Measurements from ENCODE around the gene RGS6. TPM values are rescaled to one million over a fixed set of nuclear protein-coding genes. Genes with fewer than 3 reads are reported as not detected.

The RGS6 gene
- total and polyA plus RNA-seq, 2 experiments from 2014 or later, result not detected

DNA sequence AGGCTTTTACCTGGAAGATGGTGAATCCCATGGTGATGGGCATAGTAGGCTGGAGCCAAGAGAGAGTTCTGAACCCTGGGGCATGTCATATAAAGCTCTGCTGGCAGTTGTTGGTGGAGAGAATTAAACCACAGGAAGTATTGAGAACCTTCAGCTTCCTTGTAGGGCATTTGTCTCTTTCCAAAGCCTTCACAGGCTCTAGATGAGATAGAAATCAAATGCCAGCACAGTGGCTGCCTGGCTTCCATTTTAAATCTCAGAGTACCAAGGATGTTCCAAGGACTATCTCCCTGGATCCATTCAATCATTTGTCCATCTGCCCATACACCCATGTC, 592.0 kb downstream of the RGS6 start:
- no peak for DNase-seq
- Histone ChIP-seq H3K27ac (no peak overlapping the region), H3K9ac (no peak overlapping the region), H3K27me3 (replicated peaks; ENCODE audit: insufficient read depth) (no peaks in the 10 kb centered on the region), H2AFZ (no peak overlapping the region), H3K79me2 (ENCODE audit: insufficient read depth) (no peaks in the 10 kb centered on the region), H3K4me3 (no peak overlapping the region), H3F3A (ENCODE audit: insufficient read depth) (peaks cover 42% of the 10 kb centered on the region), H3K36me3 (ENCODE audit: low read depth) (no peaks in the 10 kb centered on the region), H3K9me2 (ENCODE audit: insufficient read depth) (no peaks in the 10 kb centered on the region), H3K4me1 (ENCODE audit: insufficient read depth) (peaks cover 60% of the 10 kb centered on the region), H3K4me2 (ENCODE audit: unreplicated experiment) (no peak overlapping the region), H3K9me3 (ENCODE audit: low read depth) (no peaks in the 10 kb centered on the region), H4K20me1 (ENCODE audit: insufficient read depth) (no peaks in the 10 kb centered on the region)
- TF ChIP-seq EZH2phosphoT487 (IDR thresholded peaks at IDR 0.05; ENCODE audit: insufficient read depth, low read depth), result no peak
- in situ Hi-C loops (cut with MboI), result loop anchor here (10.0 kb wide), 1 partner anchor 371 kb away; the partner anchor contains the start of gene DPF3

DNA sequence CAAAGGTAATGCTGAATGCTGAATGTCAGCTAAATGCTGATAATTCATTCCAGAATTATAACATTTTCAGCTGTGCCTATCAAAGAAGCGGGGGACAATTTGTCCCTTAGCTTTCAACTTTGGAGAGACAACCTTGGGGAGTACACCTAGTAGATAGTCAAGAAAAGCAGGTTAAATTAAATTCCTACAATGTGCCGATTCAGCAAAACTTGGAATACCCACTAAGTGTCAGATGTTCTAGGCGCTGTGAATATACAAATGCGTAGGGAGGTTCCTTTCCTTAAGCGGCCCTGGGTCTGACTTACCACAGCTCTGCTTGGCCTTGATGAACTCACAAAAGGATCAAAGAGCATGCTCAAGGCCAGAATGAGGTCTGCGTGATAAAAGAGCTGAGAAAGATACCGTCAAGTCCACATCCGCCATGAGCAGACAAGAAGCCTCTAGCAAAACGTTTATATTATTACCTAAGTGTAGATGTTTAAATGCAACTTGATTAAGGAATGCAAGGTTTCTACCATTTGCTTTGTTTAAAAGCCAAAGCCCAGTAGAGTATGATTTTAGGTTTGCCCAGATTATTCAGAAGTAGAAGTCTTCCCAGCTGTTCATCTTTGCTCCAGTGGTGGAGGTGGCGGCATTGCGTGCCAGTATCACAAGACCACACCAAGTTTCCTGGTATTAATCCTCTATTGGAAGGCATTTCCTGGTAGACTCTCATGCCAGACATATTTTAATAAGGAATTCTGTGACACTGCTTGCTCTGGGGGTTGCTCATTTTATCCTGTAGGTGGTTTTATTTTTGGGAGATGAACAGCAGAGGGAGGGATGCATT, 593.1 kb downstream of the RGS6 start:
- Histone ChIP-seq H3K4me3 (no peak overlapping the region), H3K27me3 (replicated peaks; ENCODE audit: insufficient read depth) (no peaks in the 10 kb centered on the region), H3K27ac (peak overlapping the region; percentile 50), H3F3A (ENCODE audit: insufficient read depth) (peaks cover 48% of the 10 kb centered on the region), H3K9me2 (ENCODE audit: insufficient read depth) (no peaks in the 10 kb centered on the region), H3K4me2 (ENCODE audit: unreplicated experiment) (peak overlapping the region; percentile 38), H3K79me2 (ENCODE audit: insufficient read depth) (no peaks in the 10 kb centered on the region), H3K4me1 (ENCODE audit: insufficient read depth) (peaks cover 66% of the 10 kb centered on the region), H2AFZ (0 out of 2 replicates have a peak overlapping the region, but pooled peaks have one; percentile 18), H3K9me3 (ENCODE audit: low read depth) (no peaks in the 10 kb centered on the region), H4K20me1 (ENCODE audit: insufficient read depth) (no peaks in the 10 kb centered on the region), H3K36me3 (ENCODE audit: low read depth) (no peaks in the 10 kb centered on the region), H3K9ac (no peak overlapping the region)
- WGBS, 2 experiments (ENCODE audit: low coverage in 1 of 2, low lambda C conversion rate in 2 of 2, missing lambda C conversion rate in 2 of 2), result 69 to 70% methylated on average over 11 of the region's 11 CpGs
- TF ChIP-seq EZH2 (IDR thresholded peaks at IDR 0.05; ENCODE audit: insufficient read depth, poor library complexity, severe bottlenecking) (no peak), EZH2phosphoT487 (IDR thresholded peaks at IDR 0.05; ENCODE audit: insufficient read depth, low read depth) (no peak)
- peak; percentile 61 for DNase-seq
- in situ Hi-C loops (cut with MboI), result loop anchor here (10.0 kb wide), 1 partner anchor 370 kb away; the partner anchor contains the start of gene DPF3

DNA sequence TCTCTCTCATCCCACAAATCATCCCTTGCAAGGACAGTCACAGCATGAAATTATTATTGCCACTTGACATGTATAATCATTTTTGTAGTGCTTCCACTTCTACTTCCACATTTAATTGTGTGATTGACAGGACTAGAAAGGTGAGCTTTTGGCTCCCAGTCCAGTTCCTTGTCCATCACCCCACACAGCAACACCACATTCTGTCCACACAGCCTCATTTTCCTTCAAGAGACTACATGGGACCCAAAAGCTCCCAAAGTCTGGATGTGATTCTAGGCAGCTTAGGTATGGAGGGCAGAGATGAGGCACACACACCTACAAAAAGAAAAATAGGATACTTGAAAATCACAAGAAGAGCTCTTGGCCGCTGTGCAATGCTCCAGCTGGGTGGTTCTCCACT, 595.4 kb downstream of the RGS6 start:
- in situ Hi-C loops (cut with MboI), result loop anchor here (10.0 kb wide), 1 partner anchor 367 kb away; the partner anchor contains the start of gene DPF3
- Histone ChIP-seq H3K4me1 (ENCODE audit: insufficient read depth) (peaks cover 65% of the 10 kb centered on the region), H3K27me3 (replicated peaks; ENCODE audit: insufficient read depth) (no peaks in the 10 kb centered on the region), H3K9me3 (ENCODE audit: low read depth) (no peaks in the 10 kb centered on the region), H3K79me2 (ENCODE audit: insufficient read depth) (no peaks in the 10 kb centered on the region), H3K4me2 (ENCODE audit: unreplicated experiment) (no peak overlapping the region), H3K9ac (no peak overlapping the region), H3K27ac (no peak overlapping the region), H3K4me3 (no peak overlapping the region), H2AFZ (no peak overlapping the region), H3K36me3 (ENCODE audit: low read depth) (no peaks in the 10 kb centered on the region), H4K20me1 (ENCODE audit: insufficient read depth) (no peaks in the 10 kb centered on the region), H3K9me2 (ENCODE audit: insufficient read depth) (no peaks in the 10 kb centered on the region), H3F3A (ENCODE audit: insufficient read depth) (peaks cover 38% of the 10 kb centered on the region)
- 89 to 95% methylated on average over 1 of the region's 1 CpG for WGBS, 2 experiments (ENCODE audit: low coverage in 1 of 2, low lambda C conversion rate in 2 of 2, missing lambda C conversion rate in 2 of 2)
- no peak for TF ChIP-seq EZH2 (IDR thresholded peaks at IDR 0.05; ENCODE audit: insufficient read depth, poor library complexity, severe bottlenecking)
- TF ChIP-seq EZH2phosphoT487 (IDR thresholded peaks at IDR 0.05; ENCODE audit: insufficient read depth, low read depth), result no peak
- no peak for DNase-seq

DNA sequence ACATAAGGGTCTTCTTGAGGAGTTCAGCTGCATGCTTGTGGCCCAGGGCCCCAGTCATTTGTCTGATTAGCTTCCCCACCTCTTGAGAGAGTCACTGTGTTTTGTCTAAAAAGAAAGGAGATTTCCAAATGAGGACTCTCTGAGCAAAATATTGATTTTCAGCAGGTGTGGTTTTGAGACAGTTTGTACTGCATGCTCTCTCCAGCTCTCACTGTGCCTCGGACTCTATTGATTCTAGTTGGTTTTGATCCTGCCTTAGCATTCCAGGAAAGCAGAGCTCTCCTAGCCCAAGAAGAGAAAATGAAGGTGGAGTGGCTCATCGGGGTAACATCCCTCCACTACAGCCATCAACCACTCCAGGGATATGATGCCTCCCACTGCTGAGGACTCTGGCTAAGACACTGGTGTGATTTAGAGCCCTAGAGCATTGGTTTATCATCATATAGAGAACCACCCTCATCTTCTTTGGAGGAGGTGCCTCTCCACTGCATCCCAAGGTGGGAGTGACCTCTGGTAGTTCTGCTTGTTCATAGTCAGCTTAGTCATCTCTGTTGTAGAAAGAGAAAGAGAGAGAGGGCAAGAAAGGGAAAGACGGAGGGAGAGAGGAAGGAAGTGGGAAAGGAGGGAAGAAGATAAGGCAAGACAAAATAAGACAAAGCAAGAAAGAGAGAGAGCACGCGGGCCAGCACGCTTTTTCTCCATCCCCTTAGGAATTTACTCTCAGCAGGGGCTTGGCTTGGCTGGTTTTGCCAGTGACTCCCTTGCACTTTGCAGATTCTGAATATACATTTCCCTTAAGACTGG, 596.0 kb downstream of the RGS6 start:
- no peak overlapping the region for H3K4me2 ChIP-seq (ENCODE audit: unreplicated experiment)
- no peaks in the 10 kb centered on the region for H3K79me2 ChIP-seq (ENCODE audit: insufficient read depth)
- no peaks in the 10 kb centered on the region for H3K36me3 ChIP-seq (ENCODE audit: low read depth)
- no peaks in the 10 kb centered on the region for H3K9me3 ChIP-seq (ENCODE audit: low read depth)
- H3K27ac ChIP-seq, result no peak overlapping the region
- H2AFZ ChIP-seq, result no peak overlapping the region
- peak; percentile 68 for DNase-seq
- H3K27me3 ChIP-seq (replicated peaks; ENCODE audit: insufficient read depth), result no peaks in the 10 kb centered on the region
- 65 to 73% methylated on average over 6 of the region's 6 CpGs for WGBS, 2 experiments (ENCODE audit: low coverage in 1 of 2, low lambda C conversion rate in 2 of 2, missing lambda C conversion rate in 2 of 2)
- H3K9ac ChIP-seq, result no peak overlapping the region
- no peaks in the 10 kb centered on the region for H3K9me2 ChIP-seq (ENCODE audit: insufficient read depth)
- TF ChIP-seq EZH2 (IDR thresholded peaks at IDR 0.05; ENCODE audit: insufficient read depth, poor library complexity, severe bottlenecking) (no peak), EZH2phosphoT487 (IDR thresholded peaks at IDR 0.05; ENCODE audit: insufficient read depth, low read depth) (no peak)
- no peak overlapping the region for H3K4me3 ChIP-seq
- H3K4me1 ChIP-seq (ENCODE audit: insufficient read depth), result peaks cover 61% of the 10 kb centered on the region
- no peaks in the 10 kb centered on the region for H4K20me1 ChIP-seq (ENCODE audit: insufficient read depth)
- in situ Hi-C loops (cut with MboI), result loop anchor here (10.0 kb wide), 1 partner anchor 367 kb away; the partner anchor contains the start of gene DPF3
- H3F3A ChIP-seq (ENCODE audit: insufficient read depth), result peaks cover 38% of the 10 kb centered on the region
